OCI-LY7 (cell line): Measurements from ENCODE around the gene DCLK1.

Experiments
- EZH2phosphoT487 ChIP-seq: fragments of 200-600 bp; sonication (generic); IDR thresholded peaks from 2 replicates; pipeline ENCODE4 v1.6.1; 2018; ENCODE audit warnings: low read depth, borderline replicate concordance, mild to moderate bottlenecking, mixed run types, antibody characterized with exemption, low read length, moderate library complexity, mixed read lengths
- TF ChIP-seq, protein P1 (sequence below): fragments of 200-600 bp; sonication (generic); conservative IDR thresholded peaks from 2 replicates; pipeline ENCODE4 v1.5.1; 2014; ENCODE audit warnings: mild to moderate bottlenecking, antibody characterized with exemption, low read length, moderate library complexity, mixed read lengths

GRCh38 chr13:35836446-35836845 lies 294.7 kb downstream of the DCLK1 start:
- TF ChIP-seq, protein P1, sequence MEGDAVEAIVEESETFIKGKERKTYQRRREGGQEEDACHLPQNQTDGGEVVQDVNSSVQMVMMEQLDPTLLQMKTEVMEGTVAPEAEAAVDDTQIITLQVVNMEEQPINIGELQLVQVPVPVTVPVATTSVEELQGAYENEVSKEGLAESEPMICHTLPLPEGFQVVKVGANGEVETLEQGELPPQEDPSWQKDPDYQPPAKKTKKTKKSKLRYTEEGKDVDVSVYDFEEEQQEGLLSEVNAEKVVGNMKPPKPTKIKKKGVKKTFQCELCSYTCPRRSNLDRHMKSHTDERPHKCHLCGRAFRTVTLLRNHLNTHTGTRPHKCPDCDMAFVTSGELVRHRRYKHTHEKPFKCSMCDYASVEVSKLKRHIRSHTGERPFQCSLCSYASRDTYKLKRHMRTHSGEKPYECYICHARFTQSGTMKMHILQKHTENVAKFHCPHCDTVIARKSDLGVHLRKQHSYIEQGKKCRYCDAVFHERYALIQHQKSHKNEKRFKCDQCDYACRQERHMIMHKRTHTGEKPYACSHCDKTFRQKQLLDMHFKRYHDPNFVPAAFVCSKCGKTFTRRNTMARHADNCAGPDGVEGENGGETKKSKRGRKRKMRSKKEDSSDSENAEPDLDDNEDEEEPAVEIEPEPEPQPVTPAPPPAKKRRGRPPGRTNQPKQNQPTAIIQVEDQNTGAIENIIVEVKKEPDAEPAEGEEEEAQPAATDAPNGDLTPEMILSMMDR = no peak
- TF ChIP-seq EZH2phosphoT487 = no peak
